ENCODE results near the gene SDHA. TPM values are rescaled to one million over a fixed set of nuclear protein-coding genes. Genes with fewer than 3 reads are reported as not detected.

The SDHA gene
- total and polyA plus RNA-seq, 2 of the 8 experiments (the other 6 are each of a cell fraction or from before 2014, with no cell fraction given) = 59.7 to 87.3 TPM

DNA sequence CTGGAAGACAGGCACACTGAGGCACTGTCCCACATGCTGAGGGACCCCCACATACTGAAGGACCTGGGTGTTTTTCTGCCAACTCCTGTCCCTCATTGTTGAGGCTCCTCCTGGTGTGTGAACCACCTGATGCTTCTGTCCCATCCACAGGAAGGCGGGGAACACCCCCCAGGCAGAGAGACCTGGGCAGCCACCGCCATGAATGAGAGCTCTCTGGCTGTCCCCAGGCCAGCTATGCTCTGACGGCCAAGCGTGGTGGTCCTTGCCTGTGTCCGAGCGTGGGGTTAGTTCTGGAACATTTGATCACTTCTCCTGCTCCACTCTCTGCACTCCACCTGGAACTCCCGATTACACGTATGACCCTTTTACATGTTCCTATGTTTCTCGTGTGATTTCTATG is 38.7 kb upstream of the SDHA start:
- DNase-seq (ENCODE audit: low read depth in 1 of 2, low spot score in 2 of 2) (no peak), FAIRE-seq (no peak)
- no peak overlapping the region for H4K8ac ChIP-seq (ENCODE audit: extremely low read depth, insufficient read depth, low read length)
- no peak overlapping the region for H3K4ac ChIP-seq (replicated peaks; ENCODE audit: insufficient read length, low read depth, low read length)
- no peak overlapping the region for H3K9ac ChIP-seq (replicated peaks in 1 of 4; ENCODE audit: extremely low read depth in 1 of 4, low read depth in 3 of 4, low read length in 3 of 4)
- no peak overlapping the region for H3K23ac ChIP-seq (ENCODE audit: insufficient read length)
- no peaks in the 10 kb centered on the region for H3K4me1 ChIP-seq (replicated peaks in 1 of 4; ENCODE audit: control insufficient read depth in 3 of 4, insufficient read depth in 4 of 4, low read length in 3 of 4)
- no peak overlapping the region for H2BK12ac ChIP-seq (ENCODE audit: low read depth, low read length)
- H3K14ac ChIP-seq (ENCODE audit: insufficient read length) = no peak overlapping the region
- no peak overlapping the region for H4K5ac ChIP-seq (ENCODE audit: insufficient read length, low read depth, low read length)
- no peaks in the 10 kb centered on the region for H3K79me2 ChIP-seq (ENCODE audit: control insufficient read depth in 1 of 2, insufficient read depth in 2 of 2, low read length in 2 of 2)
- H3K27me3 ChIP-seq (replicated peaks in 1 of 4; ENCODE audit: control insufficient read depth in 3 of 4, extremely low read depth in 1 of 4, insufficient read depth in 3 of 4, low read length in 3 of 4) = no peaks in the 10 kb centered on the region
- POLR2A ChIA-PET (ENCODE audit: partially characterized antibody) = interaction anchor here (1.0 to 1.7 kb wide), 2 partner anchors 10 kb away, joined by 3 to 6 read pairs; no protein-coding TSS in a partner anchor
- H3K18ac ChIP-seq (ENCODE audit: extremely low read depth, low read length) = no peak overlapping the region
- no peak overlapping the region for H3K56ac ChIP-seq (replicated peaks; ENCODE audit: insufficient read length, low read depth, low read length)
- CTCF ChIA-PET (ENCODE audit: partially characterized antibody) = interaction anchor here (2.7 to 3.1 kb wide), 2 partner anchors 9 to 11 kb away, joined by 9 to 12 read pairs; no protein-coding TSS in a partner anchor
- no peaks in the 10 kb centered on the region for H3K23me2 ChIP-seq (ENCODE audit: low read depth, low read length)
- H3K79me1 ChIP-seq (ENCODE audit: low read depth, low read length) = no peaks in the 10 kb centered on the region
- peaks cover 0 to 3% of the 10 kb centered on the region in 2 experiments for H4K20me1 ChIP-seq (replicated peaks in 1 of 2; ENCODE audit: control insufficient read depth in 1 of 2, insufficient read depth in 2 of 2, low read length in 2 of 2)
- H3K4me3 ChIP-seq (ENCODE audit: extremely low read depth in 1 of 4, insufficient read depth in 2 of 4, low read depth in 3 of 4, low read length in 4 of 4) = no peak overlapping the region
- H2BK15ac ChIP-seq (ENCODE audit: low read length) = no peak overlapping the region
- no peak overlapping the region for H2BK120ac ChIP-seq (replicated peaks; ENCODE audit: low read depth, low read length)
- no peaks in the 10 kb centered on the region for H3K9me3 ChIP-seq (ENCODE audit: insufficient read depth in 2 of 2, low read depth in 1 of 2, low read length in 1 of 2)
- H2BK5ac ChIP-seq (ENCODE audit: low read depth, low read length) = no peak overlapping the region
- no peak overlapping the region for H4K91ac ChIP-seq (replicated peaks; ENCODE audit: insufficient read length, low read length)
- peaks cover 9 to 29% (median 13%) of the 10 kb centered on the region in 4 experiments; a peak in 6 of 8 replicates for H3K36me3 ChIP-seq (ENCODE audit: control insufficient read depth in 2 of 4, insufficient read depth in 4 of 4, low read length in 3 of 4)
- no peak overlapping the region for H2AFZ ChIP-seq (ENCODE audit: low read length)
- no peak overlapping the region for H2BK20ac ChIP-seq (ENCODE audit: low read length)
- no peak overlapping the region for H3K4me2 ChIP-seq (ENCODE audit: insufficient read depth in 1 of 2, low read depth in 2 of 2, low read length in 2 of 2)
- H3K27ac ChIP-seq (ENCODE audit: low read depth, low read length) = no peak overlapping the region
- H2AK5ac ChIP-seq (ENCODE audit: low read depth, low read length) = no peak overlapping the region
- WGBS, 2 experiments (ENCODE audit: extremely low coverage in 1 of 2, insufficient coverage in 1 of 2, insufficient read length in 1 of 2, insufficient replicate concordance in 2 of 2, low coverage in 1 of 2, low lambda C conversion rate in 2 of 2, missing lambda C conversion rate in 1 of 2) = 75% methylated on average over 9 of the region's 9 CpGs; no CpG with 5 or more reads in 1 of the 2 experiments
- TF ChIP-seq GABPA (IDR thresholded peaks at IDR 0.05; ENCODE audit: borderline replicate concordance, insufficient read depth, low read length) = no peak
- no peak for TF ChIP-seq FOSL1 (IDR thresholded peaks at IDR 0.05; ENCODE audit: insufficient read depth, low read depth, low read length)
- TF ChIP-seq SP2 (IDR thresholded peaks at IDR 0.05; ENCODE audit: low read length) = no peak
- TF ChIP-seq CHD2 (IDR thresholded peaks at IDR 0.05; ENCODE audit: low read length) = no peak
- TF ChIP-seq BRCA1 (IDR thresholded peaks at IDR 0.05; ENCODE audit: low read depth, low read length) = no peak
- no peak for TF ChIP-seq CREB1 (IDR thresholded peaks at IDR 0.05)
- no peak for TF ChIP-seq SIX5 (IDR thresholded peaks at IDR 0.05; ENCODE audit: low read depth, low read length)
- no peak for TF ChIP-seq USF2 (IDR thresholded peaks at IDR 0.05; ENCODE audit: low read length)
- no peak for TF ChIP-seq RBBP5 (IDR thresholded peaks at IDR 0.05; ENCODE audit: borderline replicate concordance, low read depth, low read length)
- TF ChIP-seq SAP30 (IDR thresholded peaks at IDR 0.05; ENCODE audit: insufficient read depth, insufficient replicate concordance, low read length) = no peak
- no peak for TF ChIP-seq GTF2F1 (IDR thresholded peaks at IDR 0.05; ENCODE audit: borderline replicate concordance, low read depth, low read length)
- no peak for TF ChIP-seq RFX5 (IDR thresholded peaks at IDR 0.05; ENCODE audit: borderline replicate concordance, low read depth, low read length)
- TF ChIP-seq HDAC6 (IDR thresholded peaks at IDR 0.05; ENCODE audit: low read depth, low read length) = no peak
- no peak for TF ChIP-seq NRF1 (IDR thresholded peaks at IDR 0.05; ENCODE audit: low read depth, low read length)
